Neural progenitor cell (in vitro differentiated cells): ENCODE data around the gene GALNT2.

Source experiments
- CTCF ChIP-seq: fragments of 200-600 bp; sonication (generic); IDR thresholded peaks from 2 replicates; pipeline ENCODE4 v1.5.1; 2017; ENCODE audit warnings: antibody characterized with exemption, mild to moderate bottlenecking
- EZH2 ChIP-seq: fragments of 200-600 bp; sonication (generic); IDR thresholded peaks from 2 replicates; pipeline ENCODE4 v1.6.1; 2017; ENCODE audit warnings: antibody characterized with exemption, mild to moderate bottlenecking, moderate library complexity
- EZH2phosphoT487 ChIP-seq: fragments of 200-600 bp; sonication (generic); IDR thresholded peaks from 2 replicates; pipeline ENCODE4 v1.6.1; 2017; ENCODE audit warnings: antibody characterized with exemption

GRCh38 chr1:230157420-230158390, 90.7 kb downstream of the GALNT2 start:
- TF ChIP-seq CTCF (no peak), EZH2 (no peak), EZH2phosphoT487 (no peak)
